Measurements from ENCODE around the gene BICDL2. TPM values are rescaled to one million over a fixed set of nuclear protein-coding genes. Genes with fewer than 3 reads are reported as not detected.

The BICDL2 gene
- total RNA-seq, 1 donor from 2014 or later, result not detected

- Mint-ChIP-seq H3K9me3 (no peaks in the 10 kb centered on the region), H3K27ac (no peak overlapping the region), H3K4me1 (peaks cover 29% of the 10 kb centered on the region), H3K27me3 (peaks cover 5% of the 10 kb centered on the region), H3K36me3 (ENCODE audit: low read depth) (no peaks in the 10 kb centered on the region), H3K4me3 (peak overlapping the region; percentile 44)
- CTCF ChIA-PET, result interaction anchor here (0.7 to 2.7 kb wide), 3 partner anchors 15 to 21 kb away, joined by 3 to 16 read pairs (median 3); partner anchors contain the start of genes HCFC1R1 and THOC6
- intact Hi-C loops (cut with micrococcal nuclease), result no loop called here
- no peak for DNase-seq
- no peak for ATAC-seq (ENCODE audit: low read depth)
- TF ChIP-seq CTCF (IDR thresholded peaks at IDR 0.05), result no peak
- POLR2A ChIA-PET, result interaction anchor here (1.2 to 5.4 kb wide), 5 partner anchors 15 to 27 kb away, joined by 3 to 40 read pairs (median 4); partner anchors contain the start of genes HCFC1R1, PKMYT1 and THOC6
These were observed 29.4 kb downstream of the BICDL2 start for GRCh38 chr16:3007059-3007956.

GRCh38 chr16:3004781-3005284 is 31.9 kb downstream of the BICDL2 start:
- peaks cover 8% of the 10 kb centered on the region for H3K27me3 Mint-ChIP-seq
- peaks cover 29% of the 10 kb centered on the region for H3K4me1 Mint-ChIP-seq
- DNase-seq (no peak), ATAC-seq (ENCODE audit: low read depth) (no peak)
- no peaks in the 10 kb centered on the region for H3K36me3 Mint-ChIP-seq (ENCODE audit: low read depth)
- intact Hi-C loops (cut with micrococcal nuclease), result loop anchor here (1.0 kb wide), 3 partner anchors 15 to 22 kb away; partner anchors contain the start of genes THOC6 and TNFRSF12A
- TF ChIP-seq CTCF (IDR thresholded peaks at IDR 0.05), result no peak
- no peak overlapping the region for H3K27ac Mint-ChIP-seq
- peak overlapping the region; percentile 65 for H3K4me3 Mint-ChIP-seq
- no peaks in the 10 kb centered on the region for H3K9me3 Mint-ChIP-seq
- CTCF ChIA-PET, result interaction anchor here (2.2 to 2.7 kb wide), 3 partner anchors 24 to 125 kb away, joined by 14 to 62 read pairs (median 38); no protein-coding TSS in a partner anchor
- POLR2A ChIA-PET, result interaction anchor here (0.6 to 5.4 kb wide), 3 partner anchors 18 to 1284 kb away, joined by 3 to 40 read pairs (median 3); partner anchors contain the start of genes HCFC1R1 and THOC6

- ChIA-PET CTCF (interaction anchor here (0.6 to 2.7 kb wide), 17 partner anchors 8 to 879 kb away, joined by 3 to 62 read pairs (median 6); partner anchors contain the start of genes FLYWCH2, HCFC1R1, THOC6 and TNFRSF12A), POLR2A (interaction anchor here (0.5 to 5.4 kb wide), 11 partner anchors 16 to 191 kb away, joined by 3 to 40 read pairs (median 4); partner anchors contain the start of genes HCFC1R1, PKMYT1, THOC6 and TNFRSF12A)
- DNase-seq (no peak), ATAC-seq (ENCODE audit: low read depth) (no peak)
- Mint-ChIP-seq H3K4me1 (peaks cover 29% of the 10 kb centered on the region), H3K4me3 (peak overlapping the region; percentile 65), H3K9me3 (no peaks in the 10 kb centered on the region), H3K36me3 (ENCODE audit: low read depth) (no peaks in the 10 kb centered on the region), H3K27ac (no peak overlapping the region), H3K27me3 (peaks cover 8% of the 10 kb centered on the region)
- intact Hi-C loops (cut with micrococcal nuclease), result loop anchor here (1.0 kb wide), 3 partner anchors 16 to 21 kb away; partner anchors contain the start of genes THOC6 and TNFRSF12A
- no peak for TF ChIP-seq CTCF (IDR thresholded peaks at IDR 0.05)
These were observed 32.4 kb downstream of the BICDL2 start for GRCh38 chr16:3004319-3004718.

GRCh38 chr16:3003582-3004270 is 33.0 kb downstream of the BICDL2 start:
- TF ChIP-seq CTCF (IDR thresholded peaks at IDR 0.05), result no peak
- Mint-ChIP-seq H3K36me3 (ENCODE audit: low read depth) (no peaks in the 10 kb centered on the region), H3K9me3 (no peaks in the 10 kb centered on the region), H3K27me3 (peaks cover 11% of the 10 kb centered on the region), H3K27ac (peak overlapping the region; percentile 53), H3K4me1 (peaks cover 28% of the 10 kb centered on the region), H3K4me3 (peak overlapping the region; percentile 67)
- intact Hi-C loops (cut with micrococcal nuclease), result loop anchor here (1.0 kb wide), 5 partner anchors 17 to 163 kb away; partner anchors contain the start of genes THOC6 and TNFRSF12A
- CTCF ChIA-PET, result interaction anchor here (0.6 to 2.7 kb wide), 17 partner anchors 9 to 879 kb away, joined by 3 to 62 read pairs (median 6); partner anchors contain the start of genes FLYWCH2, HCFC1R1, THOC6 and TNFRSF12A
- DNase-seq (peak; percentile 87), ATAC-seq (ENCODE audit: low read depth) (peak; percentile 98)
- POLR2A ChIA-PET, result interaction anchor here (0.5 to 5.4 kb wide), 11 partner anchors 16 to 191 kb away, joined by 3 to 40 read pairs (median 4); partner anchors contain the start of genes HCFC1R1, PKMYT1, THOC6 and TNFRSF12A

Data from activated B cell treated with CpG ODN at 0.5 μM for 24 hours (primary cell).